Activated CD4-positive, alpha-beta memory T cell treated with anti-CD3 and anti-CD28 coated beads, Interleukin-2, amount 10 ng/mL, durations not matched to agents 7 days and 5 days (primary cell): ENCODE measurements around the gene CRISPLD2. TPM values are rescaled to one million over a fixed set of nuclear protein-coding genes. Genes with fewer than 3 reads are reported as not detected.
"Not testable (repeated sequence)": the region's sequence is repeated elsewhere in the genome, so short reads cannot be mapped to it uniquely, and the experiment has no call there.

Source experiments
- CTCF ChIA-PET: fragments of 350-600 bp; sonication (Branson Sonifier 250); formaldehyde crosslinking; loops from one replicate; lab custom pipeline; 2021; ENCODE audit warnings: antibody characterized with exemption, inconsistent platforms; lab: Charles Lee
- POLR2A ChIA-PET: fragments of 350-600 bp; sonication (Branson Sonifier 250); formaldehyde crosslinking; loops from one replicate; lab custom pipeline; 2021; ENCODE audit warnings: antibody characterized with exemption; lab: Charles Lee
- DNase-seq: peaks from one replicate; pipeline ENCODE4 v3.0.0-alpha.2; 2020
- H3K27ac Mint-ChIP-seq: one replicate; pipeline ENCODE4 v1.8.0; 2021; ENCODE audit warnings: mild to moderate bottlenecking, mixed read lengths
- H3K27me3 Mint-ChIP-seq: one replicate; pipeline ENCODE4 v1.8.0; 2021; ENCODE audit warnings: mixed read lengths
- H3K36me3 Mint-ChIP-seq: one replicate; pipeline ENCODE4 v1.8.0; 2021; ENCODE audit warnings: low read depth, mixed read lengths
- H3K4me1 Mint-ChIP-seq: one replicate; pipeline ENCODE4 v1.8.0; 2021; ENCODE audit warnings: mixed read lengths
- H3K4me3 Mint-ChIP-seq: one replicate; pipeline ENCODE4 v1.8.0; 2021; ENCODE audit warnings: mild to moderate bottlenecking, mixed read lengths
- H3K9me3 Mint-ChIP-seq: one replicate; pipeline ENCODE4 v1.8.0; 2021; ENCODE audit warnings: mixed read lengths
- total RNA-seq, 2 experiments: library from RNA; stranded (reverse); gene quantifications; one replicate each; pipeline ENCODE4 v1.2.3, GENCODE V29; 2021

Gene CRISPLD2
- total RNA-seq, 2 experiments from 2014 or later, result 0.18 to 0.23 TPM

DNA sequence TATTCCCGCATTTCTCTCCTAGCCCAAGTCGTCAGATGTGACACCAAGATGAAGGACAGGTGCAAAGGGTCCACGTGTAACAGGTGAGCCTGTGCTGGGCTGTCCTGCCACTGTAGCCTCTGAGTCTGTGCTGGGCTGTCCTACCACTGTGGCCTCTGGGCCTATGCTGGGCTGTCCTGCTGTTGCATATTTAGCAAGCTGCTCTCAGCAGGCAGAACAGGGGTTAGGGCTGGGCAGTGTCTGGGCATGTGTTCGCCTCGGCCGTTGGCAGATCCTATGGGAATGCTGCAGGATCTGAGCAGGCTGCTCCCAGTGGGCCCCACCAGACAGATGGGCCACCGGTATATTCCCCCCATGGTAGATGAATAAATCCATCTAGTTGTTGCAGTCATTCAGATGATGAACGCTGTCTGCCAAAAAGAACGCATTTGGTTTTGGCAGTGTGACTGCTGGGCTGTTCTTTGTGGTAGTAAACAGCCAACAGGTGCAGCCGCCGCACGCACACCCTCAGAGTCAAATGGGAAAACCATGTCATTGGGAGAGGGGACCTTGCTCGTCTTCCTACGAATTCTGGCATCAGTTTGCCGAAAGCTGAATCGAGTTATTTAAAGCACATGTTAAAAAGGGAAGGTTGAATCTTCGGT, 49.2 kb downstream of the CRISPLD2 start:
- no peaks in the 10 kb centered on the region for H3K36me3 Mint-ChIP-seq
- DNase-seq, result no peak
- H3K27ac Mint-ChIP-seq, result no peak overlapping the region
- no peaks in the 10 kb centered on the region for H3K9me3 Mint-ChIP-seq
- CTCF ChIA-PET, result no interaction called here
- H3K27me3 Mint-ChIP-seq, result peaks cover 2% of the 10 kb centered on the region
- H3K4me1 Mint-ChIP-seq, result no peaks in the 10 kb centered on the region
- no peak overlapping the region for H3K4me3 Mint-ChIP-seq
- POLR2A ChIA-PET, result no interaction called here

- no peak for DNase-seq
- Mint-ChIP-seq H3K36me3 (no peaks in the 10 kb centered on the region), H3K4me3 (no peak overlapping the region), H3K27ac (no peak overlapping the region), H3K27me3 (peaks cover 2% of the 10 kb centered on the region), H3K9me3 (no peaks in the 10 kb centered on the region), H3K4me1 (no peaks in the 10 kb centered on the region)
- ChIA-PET POLR2A (no interaction called here), CTCF (no interaction called here)
Measured at GRCh38 chr16:84869473-84869845, 49.7 kb downstream of the CRISPLD2 start.

DNA sequence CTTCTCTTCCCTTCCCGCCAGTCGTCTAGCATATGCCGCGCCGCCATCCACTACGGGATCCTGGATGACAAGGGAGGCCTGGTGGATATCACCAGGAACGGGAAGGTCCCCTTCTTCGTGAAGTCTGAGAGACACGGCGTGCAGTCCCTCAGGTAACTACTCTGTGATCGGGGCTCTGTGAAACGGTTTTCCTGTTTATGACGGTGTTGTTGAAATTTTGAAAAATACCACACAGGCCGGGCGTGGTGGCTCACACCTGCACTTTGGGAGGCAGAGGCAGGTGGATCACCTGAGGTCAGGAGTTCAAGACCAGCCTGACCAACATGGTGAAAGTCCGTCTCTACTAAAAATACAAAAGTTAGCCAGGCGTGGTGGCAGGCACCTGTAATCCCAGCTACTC, 53.2 kb downstream of the CRISPLD2 start:
- H3K4me3 Mint-ChIP-seq, H3K9me3 Mint-ChIP-seq, DNase-seq, POLR2A ChIA-PET, H3K27ac Mint-ChIP-seq, H3K27me3 Mint-ChIP-seq, H3K4me1 Mint-ChIP-seq, CTCF ChIA-PET, H3K36me3 Mint-ChIP-seq: not testable (repeated sequence)

DNA sequence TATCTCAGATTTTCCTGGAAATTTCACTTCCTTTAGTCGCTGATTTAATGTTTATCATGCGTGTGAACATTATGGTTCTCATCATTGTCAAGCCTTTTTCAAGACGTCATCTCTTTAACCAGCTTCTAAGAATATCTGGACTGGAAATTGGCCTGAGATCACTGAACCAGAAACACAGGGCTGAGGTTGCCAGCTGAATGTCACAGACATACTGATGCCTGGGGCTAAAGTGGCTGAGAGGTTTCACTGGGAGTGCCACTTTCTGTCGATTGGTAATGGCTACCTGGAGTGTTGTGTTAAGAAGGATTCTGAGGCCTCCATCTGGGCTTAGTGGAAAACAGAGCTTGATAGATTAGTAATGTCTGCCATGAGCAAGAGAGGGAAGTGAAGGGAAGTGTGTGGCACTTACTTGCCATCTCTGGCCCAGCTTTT, 54.2 kb downstream of the CRISPLD2 start:
- no peak for DNase-seq
- CTCF ChIA-PET, result interaction anchor here (0.6 to 1.7 kb wide), 2 partner anchors 120 to 262 kb away, joined by 3 to 4 read pairs; no protein-coding TSS in a partner anchor
- Mint-ChIP-seq H3K27me3 (no peaks in the 10 kb centered on the region), H3K9me3 (no peaks in the 10 kb centered on the region), H3K36me3 (no peaks in the 10 kb centered on the region), H3K4me1 (no peaks in the 10 kb centered on the region), H3K4me3 (no peak overlapping the region), H3K27ac (no peak overlapping the region)
- POLR2A ChIA-PET, result no interaction called here

GRCh38 chr16:84874553-84874952, 54.8 kb downstream of the CRISPLD2 start:
- Mint-ChIP-seq H3K27ac (no peak overlapping the region), H3K4me3 (no peak overlapping the region), H3K9me3 (no peaks in the 10 kb centered on the region), H3K36me3 (no peaks in the 10 kb centered on the region), H3K4me1 (no peaks in the 10 kb centered on the region), H3K27me3 (peaks cover under 1% of the 10 kb centered on the region)
- ChIA-PET POLR2A (no interaction called here), CTCF (interaction anchor here (1.7 kb wide), 1 partner anchor 120 kb away, joined by 4 read pairs; no protein-coding TSS in a partner anchor)
- DNase-seq, result no peak

DNA sequence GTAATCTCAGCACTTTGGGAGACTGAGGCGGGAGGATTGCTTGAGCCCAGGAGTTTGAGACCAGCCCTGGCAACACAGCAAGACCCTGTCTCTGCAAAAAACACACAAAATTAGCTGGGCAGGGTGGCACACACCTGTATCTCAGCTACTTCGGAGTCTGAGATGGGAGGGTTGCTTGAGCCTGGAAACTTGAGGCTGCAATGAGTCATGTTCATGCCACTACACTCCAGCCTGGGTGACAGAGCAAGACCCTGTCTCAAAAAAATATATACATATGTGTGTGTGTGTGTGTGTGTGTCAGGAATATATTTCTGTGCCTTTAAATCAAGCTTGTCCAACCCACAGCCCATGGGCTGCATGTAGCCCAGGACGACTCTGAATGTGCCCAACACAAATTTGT, 55.2 kb downstream of the CRISPLD2 start:
- Mint-ChIP-seq H3K36me3 (no peaks in the 10 kb centered on the region), H3K9me3 (no peaks in the 10 kb centered on the region), H3K4me3 (no peak overlapping the region), H3K4me1 (no peaks in the 10 kb centered on the region), H3K27me3 (peaks cover 1% of the 10 kb centered on the region), H3K27ac (no peak overlapping the region)
- ChIA-PET CTCF (interaction anchor here (0.7 to 1.7 kb wide), 2 partner anchors 121 to 145 kb away, joined by 4 to 5 read pairs; no protein-coding TSS in a partner anchor), POLR2A (no interaction called here)
- no peak for DNase-seq

DNA sequence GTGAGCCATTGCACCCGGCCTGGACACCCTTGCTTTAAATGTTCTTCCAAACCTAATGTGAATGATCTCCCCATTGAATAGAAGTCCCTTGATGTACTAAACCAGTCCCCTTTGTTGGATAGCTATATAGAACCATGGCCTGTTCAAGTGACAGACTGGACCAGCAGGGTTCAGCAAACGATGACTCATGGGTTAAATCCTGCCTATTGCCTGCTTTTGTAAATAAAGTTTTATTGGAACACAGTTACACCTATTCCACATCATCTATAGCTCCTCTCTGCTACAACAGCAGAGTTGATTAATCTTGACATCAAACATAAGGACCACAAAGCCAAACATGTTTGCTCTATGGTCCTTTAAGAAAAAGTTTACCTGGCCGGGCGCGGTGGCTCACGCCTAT, 56.1 kb downstream of the CRISPLD2 start:
- no peak for DNase-seq
- no peaks in the 10 kb centered on the region for H3K4me1 Mint-ChIP-seq
- POLR2A ChIA-PET, result no interaction called here
- no peak overlapping the region for H3K27ac Mint-ChIP-seq
- no peaks in the 10 kb centered on the region for H3K9me3 Mint-ChIP-seq
- H3K4me3 Mint-ChIP-seq, result no peak overlapping the region
- CTCF ChIA-PET, result interaction anchor here (0.7 kb wide), 1 partner anchor 146 kb away, joined by 5 read pairs; no protein-coding TSS in a partner anchor
- no peaks in the 10 kb centered on the region for H3K36me3 Mint-ChIP-seq
- H3K27me3 Mint-ChIP-seq, result peaks cover 1% of the 10 kb centered on the region

DNA sequence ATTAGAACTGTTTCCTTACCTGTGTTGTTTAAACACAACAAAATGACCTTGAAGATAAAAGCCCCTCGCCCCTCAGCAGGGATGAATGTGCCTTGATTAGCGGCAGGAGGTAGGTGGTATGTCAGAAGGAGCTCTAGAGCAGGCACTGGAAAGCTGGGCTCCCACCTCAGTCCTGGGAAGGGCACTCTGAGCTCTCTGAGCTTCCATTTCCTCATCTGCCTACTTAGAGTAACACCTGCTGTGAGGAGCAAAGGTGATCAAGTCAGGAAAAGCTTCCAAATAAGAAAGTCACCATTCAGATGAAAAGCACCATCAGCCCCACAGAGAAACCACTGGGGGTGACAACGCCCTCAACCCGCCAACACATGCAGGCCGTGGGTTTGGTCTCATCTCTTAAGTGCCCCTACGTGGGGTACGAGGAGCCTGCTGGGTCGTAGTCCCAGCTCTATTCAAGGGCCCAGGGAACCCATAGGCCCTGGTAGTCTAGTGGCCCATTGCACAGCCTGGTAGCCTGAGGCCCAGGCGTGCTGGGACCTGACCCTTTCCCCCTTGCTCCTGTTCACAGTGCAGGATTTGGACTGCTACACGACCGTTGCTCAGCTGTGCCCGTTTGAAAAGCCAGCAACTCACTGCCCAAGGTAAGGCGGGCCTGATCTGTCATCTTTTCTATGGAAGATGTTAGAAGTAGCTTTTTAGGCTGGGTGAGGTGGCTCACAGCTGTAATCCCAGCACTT, 57.3 kb downstream of the CRISPLD2 start:
- CTCF ChIA-PET, result no interaction called here
- POLR2A ChIA-PET, result no interaction called here
- H3K4me3 Mint-ChIP-seq, result no peak overlapping the region
- H3K27me3 Mint-ChIP-seq, result peaks cover 6% of the 10 kb centered on the region
- no peaks in the 10 kb centered on the region for H3K4me1 Mint-ChIP-seq
- no peaks in the 10 kb centered on the region for H3K36me3 Mint-ChIP-seq
- no peaks in the 10 kb centered on the region for H3K9me3 Mint-ChIP-seq
- DNase-seq, result no peak
- no peak overlapping the region for H3K27ac Mint-ChIP-seq

- Mint-ChIP-seq H3K4me1 (no peaks in the 10 kb centered on the region), H3K27ac (no peak overlapping the region), H3K36me3 (no peaks in the 10 kb centered on the region), H3K9me3 (no peaks in the 10 kb centered on the region), H3K27me3 (peaks cover 8% of the 10 kb centered on the region), H3K4me3 (no peak overlapping the region)
- no peak for DNase-seq
- ChIA-PET POLR2A (no interaction called here), CTCF (no interaction called here)
Measured at GRCh38 chr16:84878770-84879169, 59.0 kb downstream of the CRISPLD2 start.

DNA sequence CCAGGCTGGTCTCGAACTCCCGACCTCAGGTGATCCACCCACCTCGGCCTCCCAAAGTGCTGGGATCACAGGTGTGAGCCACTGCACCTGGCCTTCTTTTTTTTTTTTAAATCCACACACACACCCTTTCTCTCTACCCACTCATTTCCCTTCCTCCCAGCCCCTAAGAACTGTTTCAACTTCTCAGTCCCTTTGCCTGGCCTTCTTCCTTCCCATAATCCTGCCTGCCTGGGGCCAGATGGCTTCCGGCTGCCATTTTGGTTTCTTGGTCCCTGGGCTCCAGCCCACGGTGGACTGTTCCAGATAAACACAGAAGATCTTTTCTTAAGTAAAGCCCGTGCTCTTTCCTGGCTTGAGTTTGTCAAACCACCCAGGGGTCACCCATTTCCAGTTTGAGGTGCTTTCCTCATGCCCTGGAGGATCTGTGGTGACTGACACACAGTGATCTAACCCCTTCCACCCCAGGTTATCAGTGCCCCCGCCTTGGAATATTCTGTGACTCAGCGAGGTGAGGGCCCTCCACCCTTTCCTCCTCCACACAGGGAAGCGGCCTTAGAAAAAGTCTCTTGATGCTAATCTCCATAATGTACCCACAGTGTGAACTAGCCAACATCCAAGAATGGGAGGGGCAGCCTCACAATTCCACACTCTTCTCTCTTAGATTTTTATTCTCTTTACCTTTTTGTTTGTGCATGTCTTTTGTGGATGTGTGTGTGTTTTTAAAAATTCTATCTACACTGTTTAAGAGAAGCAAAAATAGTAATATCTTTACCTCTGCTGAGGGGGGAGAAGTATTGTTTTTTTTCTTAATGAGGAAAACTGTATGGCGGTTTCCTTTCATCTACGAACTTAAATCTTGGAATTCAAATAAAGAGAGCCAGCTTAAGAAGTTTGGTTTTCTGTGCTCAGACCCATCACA, 60.0 kb downstream of the CRISPLD2 start:
- Mint-ChIP-seq H3K4me3 (no peak overlapping the region), H3K9me3 (no peaks in the 10 kb centered on the region), H3K27ac (no peak overlapping the region), H3K4me1 (peaks cover 5% of the 10 kb centered on the region), H3K27me3 (peaks cover 8% of the 10 kb centered on the region), H3K36me3 (no peaks in the 10 kb centered on the region)
- no peak for DNase-seq
- POLR2A ChIA-PET, result no interaction called here
- CTCF ChIA-PET, result no interaction called here

DNA sequence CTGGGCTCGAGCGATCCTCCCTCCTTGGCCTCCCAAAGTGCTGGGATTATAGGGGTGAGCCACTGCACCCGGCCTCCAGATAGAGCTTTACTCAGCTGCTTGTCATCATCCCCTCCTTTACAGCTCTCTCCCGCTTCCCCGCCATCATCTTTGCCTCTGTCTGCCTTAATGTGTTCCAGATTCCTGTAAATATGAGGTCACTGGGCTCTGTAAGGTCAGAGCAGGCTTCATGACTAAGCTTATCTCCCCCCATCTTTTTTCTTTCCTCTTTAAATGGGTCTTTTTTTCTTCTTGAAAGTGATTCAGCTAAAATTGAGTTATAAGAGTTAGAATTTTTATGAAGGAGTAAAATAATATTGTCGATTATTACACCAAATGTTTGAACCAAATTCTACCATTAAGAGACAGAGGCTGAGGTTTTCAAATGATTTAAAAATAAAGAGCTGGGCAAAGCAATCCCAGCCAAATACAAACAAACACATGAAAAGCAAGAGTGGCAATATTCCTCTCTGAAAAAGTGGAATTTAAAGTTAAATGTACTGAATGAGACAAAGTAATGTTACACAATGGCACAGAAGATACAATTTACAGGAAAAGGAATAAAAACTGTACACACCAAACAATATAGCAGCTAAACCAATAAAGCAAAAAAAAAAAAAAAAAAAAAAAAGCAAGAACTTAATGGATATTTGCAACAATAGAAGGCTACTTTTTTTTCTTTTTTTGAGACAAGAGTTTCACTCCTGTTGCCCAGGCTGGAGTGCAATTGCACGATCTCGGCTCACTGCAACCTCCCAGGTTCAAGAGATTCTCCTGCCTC, 62.1 kb downstream of the CRISPLD2 start:
- H3K9me3 Mint-ChIP-seq, result no peaks in the 10 kb centered on the region
- H3K4me1 Mint-ChIP-seq, result peaks cover 9% of the 10 kb centered on the region
- ChIA-PET CTCF (interaction anchor here (1.0 to 1.1 kb wide), 4 partner anchors 17 to 155 kb away, joined by 3 to 5 read pairs (median 3); partner anchors contain the start of gene KIAA0513), POLR2A (no interaction called here)
- no peak overlapping the region for H3K4me3 Mint-ChIP-seq
- no peak for DNase-seq
- peaks cover 8% of the 10 kb centered on the region for H3K27me3 Mint-ChIP-seq
- no peak overlapping the region for H3K27ac Mint-ChIP-seq
- no peaks in the 10 kb centered on the region for H3K36me3 Mint-ChIP-seq

- Mint-ChIP-seq H3K9me3 (no peaks in the 10 kb centered on the region), H3K4me1 (peaks cover 9% of the 10 kb centered on the region), H3K4me3 (no peak overlapping the region), H3K27me3 (peaks cover 8% of the 10 kb centered on the region), H3K27ac (no peak overlapping the region), H3K36me3 (no peaks in the 10 kb centered on the region)
- no peak for DNase-seq
- ChIA-PET CTCF (no interaction called here), POLR2A (no interaction called here)
Measured at GRCh38 chr16:84883301-84883700, 63.5 kb downstream of the CRISPLD2 start.
